ENCODE data around the gene TOB1.

DNA sequence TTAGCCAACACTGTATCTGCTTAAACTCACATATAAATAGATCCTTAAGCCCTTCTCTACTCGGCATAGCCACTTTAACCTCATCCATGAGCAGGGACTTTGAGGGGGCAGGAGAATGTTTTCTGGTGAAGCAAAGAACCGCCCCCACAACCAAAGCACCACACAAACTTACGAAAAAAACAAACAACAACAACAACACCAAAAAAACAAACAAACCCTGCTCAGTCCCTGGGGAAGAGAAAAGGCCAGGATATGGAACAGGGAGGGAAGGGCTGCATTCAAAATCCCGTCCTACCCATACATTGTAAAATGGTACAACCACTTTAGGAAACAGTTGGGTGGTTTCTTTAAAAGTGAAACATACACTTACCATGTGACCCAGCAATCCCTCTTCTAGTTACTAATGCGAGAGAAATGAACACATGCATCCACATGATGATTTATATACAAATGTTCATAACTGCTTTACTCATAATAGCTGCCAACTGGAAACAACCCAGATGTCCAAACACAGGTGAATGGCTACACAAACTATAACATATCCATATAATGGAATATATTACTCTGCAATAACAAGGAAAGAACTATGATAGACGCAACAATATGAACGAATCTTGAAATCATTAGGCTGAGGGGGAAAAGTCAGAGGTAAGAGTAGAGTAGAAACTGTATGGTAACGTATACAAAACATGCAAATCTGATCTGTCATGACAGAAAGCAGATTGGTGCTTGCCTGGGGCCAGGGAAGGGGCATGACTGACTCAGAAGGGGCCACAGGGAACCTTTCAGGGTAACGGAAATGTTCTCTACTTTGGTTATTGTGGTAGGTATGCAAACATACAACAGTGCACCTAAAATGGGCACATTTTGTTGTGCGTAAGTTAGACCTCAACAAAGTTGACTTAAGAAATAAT is 37.7 kb upstream of the TOB1 start:
- TF ChIP-seq, protein P1, sequence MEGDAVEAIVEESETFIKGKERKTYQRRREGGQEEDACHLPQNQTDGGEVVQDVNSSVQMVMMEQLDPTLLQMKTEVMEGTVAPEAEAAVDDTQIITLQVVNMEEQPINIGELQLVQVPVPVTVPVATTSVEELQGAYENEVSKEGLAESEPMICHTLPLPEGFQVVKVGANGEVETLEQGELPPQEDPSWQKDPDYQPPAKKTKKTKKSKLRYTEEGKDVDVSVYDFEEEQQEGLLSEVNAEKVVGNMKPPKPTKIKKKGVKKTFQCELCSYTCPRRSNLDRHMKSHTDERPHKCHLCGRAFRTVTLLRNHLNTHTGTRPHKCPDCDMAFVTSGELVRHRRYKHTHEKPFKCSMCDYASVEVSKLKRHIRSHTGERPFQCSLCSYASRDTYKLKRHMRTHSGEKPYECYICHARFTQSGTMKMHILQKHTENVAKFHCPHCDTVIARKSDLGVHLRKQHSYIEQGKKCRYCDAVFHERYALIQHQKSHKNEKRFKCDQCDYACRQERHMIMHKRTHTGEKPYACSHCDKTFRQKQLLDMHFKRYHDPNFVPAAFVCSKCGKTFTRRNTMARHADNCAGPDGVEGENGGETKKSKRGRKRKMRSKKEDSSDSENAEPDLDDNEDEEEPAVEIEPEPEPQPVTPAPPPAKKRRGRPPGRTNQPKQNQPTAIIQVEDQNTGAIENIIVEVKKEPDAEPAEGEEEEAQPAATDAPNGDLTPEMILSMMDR (IDR thresholded peaks at IDR 0.05) = no peak
- no peak for TF ChIP-seq POLR2A (IDR thresholded peaks at IDR 0.05)
